Heart left ventricle (tissue), 13 donors: ENCODE data around the gene TH.

ENCODE experiments used
- CTCF ChIP-seq, 12 donors: fragments of 200-600 bp; sonication (generic) in 4 of 12; IDR thresholded peaks; one replicate each; pipeline versions ENCODE4 v1.5.0 to v1.8.0; 2018 to 2022; ENCODE audit warnings: antibody characterized with exemption in 12 of 12, mild to moderate bottlenecking in 5 of 12
- POLR2A ChIP-seq, 2 donors: fragments of 450-650 bp; IDR thresholded peaks; one replicate each; pipeline ENCODE4 v1.6.1; 2017; ENCODE audit warnings: antibody characterized with exemption in 2 of 2, mild to moderate bottlenecking in 2 of 2, moderate library complexity in 2 of 2
- donor health status: ischemic (EF 13 %, LVEDD 7.1; RV severe dilation, severe dysfunction).
- donor health status: DM: no; HTN: yes; CAD: no.
- donor health status: DM: no; HTN: no; CAD: no.
- donor health status: ischemic (EF 25% LVEDD 6.9; RV normal size, moderate dysfunction).
- donor health status: ischemic (EF 25% LVEDD 5.7; RV mildly dilated, moderate dysfunction).
- donor health status: ischemic (EF 35%, LVEDD 5.7; RV mildly dilated, moderate dysfunction).
- donor health status: nonischemic (EF 11% LVEDD 7.7; RV severe dilation, severe dysfunction).
- donor health status: DM: yes; HTN: yes; CAD: no.
- donor health status: PGD.
- donor health status: ischemic (EF 29% LVEDD 5.4; RV normal size, mild dysfunction).
- donor health status: nonischemic (EF 23%, LVEDD 6.1; RV moderate dilation, normal function).

- TF ChIP-seq CTCF (IDR thresholded peaks at IDR 0.05) (no peak), POLR2A (IDR thresholded peaks at IDR 0.05) (no peak)
Measured at GRCh38 chr11:2200957-2201519, 29.4 kb upstream of the TH start.
